Fibroblast of the aortic adventitia (primary cell): ENCODE results near the gene KCND2. TPM values are rescaled to one million over a fixed set of nuclear protein-coding genes. Genes with fewer than 3 reads are reported as not detected.

ENCODE experiments used
- DNase-seq: peaks from one replicate; pipeline ENCODE4 v3.0.0-alpha.2; 2010; ENCODE audit warnings: low read depth
- H3K4me3 ChIP-seq: 2 replicates; pipeline ENCODE4 v1.5.1; 2011; ENCODE audit warnings: low read depth, mild to moderate bottlenecking, control low read depth, low read length, moderate library complexity
- CTCF ChIP-seq: IDR thresholded peaks from 2 replicates; pipeline ENCODE4 v1.5.1; 2011; ENCODE audit warnings: mild to moderate bottlenecking, low read length, control low read depth, inconsistent platforms; ENCODE audit not compliant: insufficient read depth
- total RNA-seq: library from RNA; depleted of rRNA; stranded (reverse); fragments of >200 nt; gene quantifications from 2 replicates; pipeline ENCODE4 v1.2.3, GENCODE V29; 2012; ENCODE audit warnings: low replicate concordance

KCND2 gene
- total RNA-seq, 1 donor, result 11.3 TPM

- H3K4me3 ChIP-seq, result no peak overlapping the region
- no peak for DNase-seq
- no peak for TF ChIP-seq CTCF
These were observed 98.0 kb downstream of the KCND2 start for GRCh38 chr7:120370954-120371353.

- no peak for DNase-seq
- no peak for TF ChIP-seq CTCF
- no peak overlapping the region for H3K4me3 ChIP-seq
These were observed 100.2 kb downstream of the KCND2 start for GRCh38 chr7:120373174-120373573.

GRCh38 chr7:120394595-120394994, 121.6 kb downstream of the KCND2 start:
- no peak for TF ChIP-seq CTCF
- no peak for DNase-seq
- H3K4me3 ChIP-seq, result no peak overlapping the region

GRCh38 chr7:120395526-120396019, 122.6 kb downstream of the KCND2 start:
- no peak for DNase-seq
- no peak overlapping the region for H3K4me3 ChIP-seq
- TF ChIP-seq CTCF, result no peak

GRCh38 chr7:120398284-120399000, 125.5 kb downstream of the KCND2 start:
- no peak overlapping the region for H3K4me3 ChIP-seq
- no peak for TF ChIP-seq CTCF
- DNase-seq, result no peak

- H3K4me3 ChIP-seq, result no peak overlapping the region
- no peak for DNase-seq
- TF ChIP-seq CTCF, result no peak
These were observed 128.0 kb downstream of the KCND2 start for GRCh38 chr7:120400806-120401455.
